SU-DHL-6 (cell line): ENCODE results near the gene SNX9.

ENCODE experiments used
- H2AFZ ChIP-seq: fragments of 200-600 bp; sonication (generic); 2 replicates; pipeline ENCODE4 v1.6.1; 2014; ENCODE audit warnings: low read depth, mild to moderate bottlenecking, moderate library complexity, mixed read lengths, antibody characterized with exemption, low read length; ENCODE audit not compliant: severe bottlenecking
- H3F3A ChIP-seq: fragments of 200-600 bp; shearing (Covaris generic); 2 replicates; pipeline ENCODE4 v1.6.0; 2016; ENCODE audit warnings: antibody characterized with exemption, mild to moderate bottlenecking; ENCODE audit not compliant: insufficient read depth
- H3K27ac ChIP-seq: fragments of 200-600 bp; sonication (generic); 2 replicates; pipeline ENCODE4 v1.5.1; 2016; ENCODE audit warnings: low read depth, mild to moderate bottlenecking, low read length, moderate library complexity, mixed read lengths
- H3K27me3 ChIP-seq: fragments of 200-600 bp; sonication (generic), shearing (Covaris generic); 2 replicates; pipeline ENCODE4 v1.6.0; 2014; ENCODE audit warnings: mild to moderate bottlenecking, low read length
- H3K36me3 ChIP-seq: fragments of 200-600 bp; sonication (generic); 2 replicates; pipeline ENCODE4 v1.6.1; 2014; ENCODE audit warnings: mild to moderate bottlenecking, low read length, mixed read lengths
- H3K4me2 ChIP-seq: fragments of 300-600, 200-600 bp; shearing (Covaris generic), sonication (generic); 2 replicates; pipeline ENCODE4 v1.6.0; 2014; ENCODE audit warnings: low read length, low read depth, mild to moderate bottlenecking; ENCODE audit not compliant: poor library complexity, severe bottlenecking
- H3K4me3 ChIP-seq: fragments of 200-600 bp; sonication (generic); 2 replicates; pipeline ENCODE4 v1.5.1; 2014; ENCODE audit warnings: antibody characterized with exemption, low read length, mild to moderate bottlenecking, mixed read lengths; ENCODE audit not compliant: insufficient read depth, poor library complexity, severe bottlenecking
- H3K79me2 ChIP-seq: fragments of 200-600 bp; sonication (generic); 2 replicates; pipeline ENCODE4 v1.6.1; 2014; ENCODE audit warnings: mild to moderate bottlenecking, low read length, moderate library complexity; ENCODE audit not compliant: insufficient read depth
- H3K9ac ChIP-seq: fragments of 200-600 bp; sonication (generic); 2 replicates; pipeline ENCODE4 v1.7.0; 2014; ENCODE audit warnings: mild to moderate bottlenecking, low read length
- H3K9me2 ChIP-seq: fragments of 200-600 bp; sonication (generic); replicated peaks from 2 replicates; pipeline ENCODE4 v1.6.1; 2014; ENCODE audit warnings: low read length; ENCODE audit not compliant: insufficient read depth
- H3K9me3 ChIP-seq: fragments of 200-600 bp; sonication (generic); 2 replicates; pipeline ENCODE4 v1.6.1; 2014; ENCODE audit warnings: low read length, mixed read lengths; ENCODE audit not compliant: insufficient read depth
- H4K20me1 ChIP-seq: fragments of 200-600 bp; sonication (generic); 2 replicates; pipeline ENCODE4 v1.6.1; 2014; ENCODE audit warnings: low read depth, mild to moderate bottlenecking, antibody characterized with exemption, low read length, moderate library complexity, mixed read lengths
- CTCF ChIP-seq: fragments of 200-600 bp; sonication (generic); IDR thresholded peaks from one replicate; pipeline ENCODE4 v1.5.1; 2017; ENCODE audit warnings: antibody characterized with exemption, mild to moderate bottlenecking, low read length, moderate library complexity; ENCODE audit not compliant: insufficient read depth, poor library complexity, severe bottlenecking
- EZH2phosphoT487 ChIP-seq: fragments of 200-600 bp; sonication (generic), shearing (Covaris generic); conservative IDR thresholded peaks from 2 replicates; pipeline ENCODE4 v1.6.1; 2018; ENCODE audit warnings: mild to moderate bottlenecking, antibody characterized with exemption, low read length, moderate library complexity, mixed read lengths

Gene SNX9

GRCh38 chr6:157775376-157775775, 47.7 kb upstream of the SNX9 start:
- no peaks in the 10 kb centered on the region for H3K9me2 ChIP-seq
- no peaks in the 10 kb centered on the region for H3K79me2 ChIP-seq
- TF ChIP-seq EZH2phosphoT487 (no peak), CTCF (no peak)
- no peak overlapping the region for H3K4me3 ChIP-seq
- no peak overlapping the region for H3K27ac ChIP-seq
- H3F3A ChIP-seq = no peaks in the 10 kb centered on the region
- no peaks in the 10 kb centered on the region for H3K27me3 ChIP-seq
- H3K36me3 ChIP-seq = no peaks in the 10 kb centered on the region
- no peaks in the 10 kb centered on the region for H3K9me3 ChIP-seq
- no peaks in the 10 kb centered on the region for H4K20me1 ChIP-seq
- no peak overlapping the region for H3K9ac ChIP-seq
- no peak overlapping the region for H2AFZ ChIP-seq
- no peak overlapping the region for H3K4me2 ChIP-seq

- no peaks in the 10 kb centered on the region for H3F3A ChIP-seq
- H2AFZ ChIP-seq = no peak overlapping the region
- H3K36me3 ChIP-seq = no peaks in the 10 kb centered on the region
- TF ChIP-seq CTCF (no peak), EZH2phosphoT487 (no peak)
- no peaks in the 10 kb centered on the region for H4K20me1 ChIP-seq
- H3K79me2 ChIP-seq = no peaks in the 10 kb centered on the region
- no peak overlapping the region for H3K4me3 ChIP-seq
- no peaks in the 10 kb centered on the region for H3K9me3 ChIP-seq
- no peak overlapping the region for H3K4me2 ChIP-seq
- no peaks in the 10 kb centered on the region for H3K9me2 ChIP-seq
- H3K27ac ChIP-seq = no peak overlapping the region
- no peak overlapping the region for H3K9ac ChIP-seq
- H3K27me3 ChIP-seq = no peaks in the 10 kb centered on the region
Measured at GRCh38 chr6:157777344-157777743, 45.7 kb upstream of the SNX9 start.

GRCh38 chr6:157778719-157779118, 44.3 kb upstream of the SNX9 start:
- Histone ChIP-seq H3F3A (no peaks in the 10 kb centered on the region), H3K9me2 (no peaks in the 10 kb centered on the region), H3K27me3 (no peaks in the 10 kb centered on the region), H4K20me1 (no peaks in the 10 kb centered on the region), H3K79me2 (no peaks in the 10 kb centered on the region), H3K9ac (no peak overlapping the region), H3K9me3 (no peaks in the 10 kb centered on the region), H3K4me3 (no peak overlapping the region), H3K27ac (no peak overlapping the region), H2AFZ (no peak overlapping the region), H3K36me3 (no peaks in the 10 kb centered on the region), H3K4me2 (no peak overlapping the region)
- TF ChIP-seq CTCF (no peak), EZH2phosphoT487 (no peak)
